Astrocyte of the spinal cord (primary cell): ENCODE measurements around the gene PCDHA7.
"Not testable (repeated sequence)": the region's sequence is repeated elsewhere in the genome, so short reads cannot be mapped to it uniquely, and the experiment has no call there.

ENCODE experiments used
- DNase-seq: peaks from one replicate; pipeline ENCODE4 v3.0.0; 2011; ENCODE audit warnings: low read depth, low spot score
- H3K4me3 ChIP-seq: 2 replicates; pipeline ENCODE4 v1.5.1; 2011; ENCODE audit warnings: low read depth, mild to moderate bottlenecking, low read length, moderate library complexity
- in situ Hi-C: cut with HindIII; loops from 2 replicates; pipeline ENCODE4 v1.10.0; 2017; ENCODE audit warnings: low sequenced_read_pairs
- TF ChIP-seq, protein P1 (sequence below): IDR thresholded peaks from 2 replicates; pipeline ENCODE4 v1.5.1; 2012; ENCODE audit warnings: low read depth, mild to moderate bottlenecking, low read length, inconsistent platforms

The PCDHA7 gene

DNA sequence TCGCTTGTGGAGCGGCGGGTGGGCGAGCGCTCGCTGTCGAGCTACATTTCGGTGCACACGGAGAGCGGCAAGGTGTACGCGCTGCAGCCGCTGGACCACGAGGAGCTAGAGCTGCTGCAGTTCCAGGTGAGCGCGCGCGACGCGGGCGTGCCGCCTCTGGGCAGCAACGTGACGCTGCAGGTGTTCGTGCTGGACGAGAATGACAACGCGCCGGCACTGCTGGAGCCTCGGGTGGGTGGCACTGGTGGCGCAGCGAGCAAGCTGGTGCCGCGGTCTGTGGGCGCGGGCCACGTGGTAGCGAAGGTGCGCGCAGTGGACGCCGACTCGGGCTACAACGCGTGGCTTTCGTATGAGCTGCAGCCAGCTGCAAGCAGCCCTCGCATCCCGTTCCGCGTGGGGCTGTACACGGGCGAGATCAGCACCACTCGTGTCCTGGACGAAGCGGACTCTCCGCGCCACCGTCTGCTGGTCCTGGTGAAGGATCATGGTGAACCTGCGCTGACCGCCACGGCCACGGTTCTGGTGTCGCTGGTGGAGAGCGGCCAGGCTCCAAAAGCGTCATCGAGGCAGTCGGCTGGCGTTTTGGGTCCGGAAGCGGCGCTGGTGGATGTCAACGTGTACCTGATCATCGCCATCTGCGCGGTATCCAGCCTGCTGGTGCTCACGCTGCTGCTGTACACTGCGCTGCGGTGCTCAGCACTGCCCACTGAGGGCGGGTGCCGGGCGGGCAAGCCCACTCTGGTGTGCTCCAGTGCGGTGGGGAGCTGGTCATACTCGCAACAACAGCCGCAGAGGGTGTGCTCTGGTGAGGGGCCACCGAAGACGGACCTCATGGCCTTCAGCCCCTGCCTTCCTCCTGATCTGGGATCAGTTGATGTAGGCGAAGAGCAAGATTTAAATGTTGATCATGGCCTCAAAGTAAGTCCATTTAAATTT is 9.0 kb downstream of the PCDHA7 start:
- in situ Hi-C loops, result no loop called here
- no peak overlapping the region for H3K4me3 ChIP-seq
- no peak for DNase-seq
- TF ChIP-seq, protein P1, sequence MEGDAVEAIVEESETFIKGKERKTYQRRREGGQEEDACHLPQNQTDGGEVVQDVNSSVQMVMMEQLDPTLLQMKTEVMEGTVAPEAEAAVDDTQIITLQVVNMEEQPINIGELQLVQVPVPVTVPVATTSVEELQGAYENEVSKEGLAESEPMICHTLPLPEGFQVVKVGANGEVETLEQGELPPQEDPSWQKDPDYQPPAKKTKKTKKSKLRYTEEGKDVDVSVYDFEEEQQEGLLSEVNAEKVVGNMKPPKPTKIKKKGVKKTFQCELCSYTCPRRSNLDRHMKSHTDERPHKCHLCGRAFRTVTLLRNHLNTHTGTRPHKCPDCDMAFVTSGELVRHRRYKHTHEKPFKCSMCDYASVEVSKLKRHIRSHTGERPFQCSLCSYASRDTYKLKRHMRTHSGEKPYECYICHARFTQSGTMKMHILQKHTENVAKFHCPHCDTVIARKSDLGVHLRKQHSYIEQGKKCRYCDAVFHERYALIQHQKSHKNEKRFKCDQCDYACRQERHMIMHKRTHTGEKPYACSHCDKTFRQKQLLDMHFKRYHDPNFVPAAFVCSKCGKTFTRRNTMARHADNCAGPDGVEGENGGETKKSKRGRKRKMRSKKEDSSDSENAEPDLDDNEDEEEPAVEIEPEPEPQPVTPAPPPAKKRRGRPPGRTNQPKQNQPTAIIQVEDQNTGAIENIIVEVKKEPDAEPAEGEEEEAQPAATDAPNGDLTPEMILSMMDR, result no peak

DNA sequence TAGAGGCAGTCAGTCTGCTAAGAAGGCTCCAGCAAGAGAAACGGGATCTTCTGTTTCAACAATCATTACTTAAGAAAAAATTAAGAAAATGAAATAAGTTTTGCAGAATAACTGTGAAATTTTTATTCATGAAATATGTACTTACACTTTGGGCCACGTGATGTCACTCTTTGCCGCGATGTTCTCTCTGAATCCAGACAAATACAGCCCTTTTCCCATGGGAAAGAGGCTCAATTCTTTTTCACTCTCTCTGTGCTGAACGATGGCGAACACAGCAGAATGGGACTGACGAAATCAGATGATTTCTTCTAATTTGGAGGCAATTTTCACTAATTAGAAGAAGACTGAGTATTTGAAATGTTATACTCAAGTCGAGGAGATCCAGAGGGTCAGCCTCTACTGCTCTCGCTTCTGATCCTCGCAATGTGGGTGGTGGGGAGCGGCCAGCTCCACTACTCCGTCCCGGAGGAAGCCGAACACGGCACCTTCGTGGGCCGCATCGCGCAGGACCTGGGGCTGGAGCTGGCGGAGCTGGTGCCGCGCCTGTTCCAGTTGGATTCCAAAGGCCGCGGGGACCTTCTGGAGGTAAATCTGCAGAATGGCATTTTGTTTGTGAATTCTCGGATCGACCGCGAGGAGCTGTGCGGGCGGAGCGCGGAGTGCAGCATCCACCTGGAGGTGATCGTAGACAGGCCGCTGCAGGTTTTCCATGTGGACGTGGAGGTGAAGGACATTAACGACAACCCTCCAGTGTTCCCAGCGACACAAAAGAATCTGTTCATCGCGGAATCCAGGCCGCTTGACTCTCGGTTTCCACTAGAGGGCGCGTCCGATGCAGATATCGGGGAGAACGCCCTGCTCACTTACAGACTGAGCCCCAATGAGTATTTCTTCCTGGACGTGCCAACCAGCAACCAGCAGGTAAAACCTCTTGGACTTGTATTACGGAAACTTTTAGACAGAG is 14.4 kb downstream of the PCDHA7 start, which contains the start of gene PCDHA9:
Gene PCDHA9, plus strand, starts transcription at position 244 of the 964 bp plus-strand sequence. Its CDS starts 114 bp downstream, at position 358.
- in situ Hi-C loops, DNase-seq, H3K4me3 ChIP-seq: not testable (repeated sequence)

DNA sequence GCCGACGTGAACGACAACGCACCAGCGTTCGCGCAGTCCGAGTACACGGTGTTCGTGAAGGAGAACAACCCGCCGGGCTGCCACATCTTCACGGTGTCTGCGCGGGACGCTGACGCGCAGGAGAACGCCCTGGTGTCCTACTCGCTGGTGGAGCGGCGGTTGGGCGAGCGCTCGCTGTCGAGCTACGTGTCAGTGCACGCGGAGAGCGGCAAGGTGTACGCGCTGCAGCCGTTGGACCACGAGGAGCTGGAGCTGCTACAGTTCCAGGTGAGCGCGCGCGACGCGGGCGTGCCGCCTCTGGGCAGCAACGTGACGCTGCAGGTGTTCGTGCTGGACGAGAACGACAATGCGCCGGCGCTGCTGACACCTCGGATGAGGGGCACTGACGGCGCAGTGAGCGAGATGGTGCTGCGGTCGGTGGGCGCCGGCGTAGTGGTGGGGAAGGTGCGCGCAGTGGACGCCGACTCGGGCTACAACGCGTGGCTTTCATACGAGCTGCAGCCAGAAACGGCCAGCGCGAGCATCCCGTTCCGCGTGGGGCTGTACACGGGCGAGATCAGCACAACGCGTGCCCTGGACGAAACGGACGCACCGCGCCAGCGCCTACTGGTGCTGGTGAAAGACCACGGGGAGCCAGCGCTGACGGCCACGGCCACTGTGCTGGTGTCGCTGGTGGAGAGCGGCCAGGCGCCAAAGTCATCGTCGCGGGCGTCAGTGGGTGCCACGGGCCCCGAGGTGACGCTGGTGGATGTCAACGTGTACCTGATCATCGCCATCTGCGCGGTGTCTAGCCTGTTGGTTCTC is 16.0 kb downstream of the PCDHA7 start:
- DNase-seq, H3K4me3 ChIP-seq, in situ Hi-C loops: not testable (repeated sequence)

DNA sequence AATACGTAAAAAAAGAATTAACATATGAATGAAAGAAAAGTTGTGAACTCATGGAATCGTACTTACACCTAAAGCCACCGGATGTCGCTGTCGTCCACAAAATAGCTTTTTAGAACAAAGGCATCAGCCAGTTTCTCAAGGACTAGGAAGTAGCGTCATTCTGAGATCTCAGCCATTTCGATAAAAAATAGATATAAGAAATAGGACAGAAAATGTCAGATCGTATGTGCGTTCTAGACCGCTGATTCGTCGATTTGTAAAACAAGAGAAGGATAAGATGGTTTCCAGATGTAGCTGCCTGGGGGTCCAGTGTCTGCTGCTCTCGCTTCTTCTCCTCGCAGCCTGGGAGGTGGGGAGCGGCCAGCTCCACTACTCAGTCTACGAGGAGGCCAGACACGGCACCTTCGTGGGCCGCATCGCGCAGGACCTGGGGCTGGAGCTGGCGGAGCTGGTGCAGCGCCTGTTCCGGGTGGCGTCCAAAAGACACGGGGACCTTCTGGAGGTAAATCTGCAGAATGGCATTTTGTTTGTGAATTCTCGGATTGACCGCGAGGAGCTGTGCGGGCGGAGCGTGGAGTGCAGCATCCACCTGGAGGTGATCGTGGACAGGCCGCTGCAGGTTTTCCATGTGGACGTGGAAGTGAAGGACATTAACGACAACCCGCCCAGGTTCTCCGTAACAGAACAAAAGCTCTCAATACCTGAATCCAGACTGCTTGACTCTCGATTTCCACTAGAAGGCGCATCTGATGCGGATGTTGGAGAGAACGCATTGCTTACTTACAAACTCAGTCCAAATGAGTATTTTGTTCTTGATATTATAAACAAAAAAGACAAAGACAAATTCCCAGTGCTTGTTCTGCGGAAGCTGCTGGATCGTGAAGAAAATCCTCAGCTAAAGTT is 22.0 kb downstream of the PCDHA7 start, which contains the start of gene PCDHA10:
Gene PCDHA10, plus strand, starts transcription at position 126 of the 903 bp plus-strand sequence. Its CDS starts 152 bp downstream, at position 278.
- in situ Hi-C loops, result no loop called here
- peak; percentile 5 for DNase-seq
- TF ChIP-seq, protein P1, result no peak
- no peak within 1 kb of the TSS for H3K4me3 ChIP-seq

DNA sequence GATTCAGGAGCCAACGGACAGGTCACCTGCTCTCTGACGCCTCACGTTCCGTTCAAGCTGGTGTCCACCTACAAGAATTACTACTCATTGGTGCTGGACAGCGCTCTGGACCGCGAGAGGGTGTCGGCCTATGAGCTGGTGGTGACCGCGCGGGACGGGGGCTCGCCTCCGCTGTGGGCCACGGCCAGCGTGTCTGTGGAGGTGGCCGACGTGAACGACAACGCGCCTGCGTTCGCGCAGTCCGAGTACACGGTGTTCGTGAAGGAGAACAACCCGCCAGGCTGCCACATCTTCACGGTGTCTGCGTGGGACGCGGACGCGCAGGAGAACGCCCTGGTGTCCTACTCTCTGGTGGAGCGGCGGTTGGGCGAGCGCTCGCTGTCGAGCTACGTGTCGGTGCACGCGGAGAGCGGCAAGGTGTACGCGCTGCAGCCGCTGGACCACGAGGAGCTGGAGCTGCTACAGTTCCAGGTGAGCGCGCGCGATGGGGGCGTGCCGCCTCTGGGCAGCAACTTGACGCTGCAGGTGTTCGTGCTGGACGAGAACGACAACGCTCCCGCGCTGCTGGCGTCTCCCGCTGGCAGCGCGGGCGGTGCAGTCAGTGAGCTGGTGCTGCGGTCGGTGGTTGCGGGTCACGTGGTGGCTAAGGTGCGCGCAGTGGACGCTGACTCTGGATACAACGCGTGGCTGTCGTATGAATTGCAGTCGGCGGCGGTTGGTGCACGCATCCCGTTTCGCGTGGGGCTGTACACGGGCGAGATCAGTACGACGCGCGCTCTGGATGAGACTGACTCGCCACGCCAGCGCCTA is 23.3 kb downstream of the PCDHA7 start:
- in situ Hi-C loops, result no loop called here
- H3K4me3 ChIP-seq, result no peak overlapping the region
- TF ChIP-seq, protein P1, result no peak
- DNase-seq, result no peak

DNA sequence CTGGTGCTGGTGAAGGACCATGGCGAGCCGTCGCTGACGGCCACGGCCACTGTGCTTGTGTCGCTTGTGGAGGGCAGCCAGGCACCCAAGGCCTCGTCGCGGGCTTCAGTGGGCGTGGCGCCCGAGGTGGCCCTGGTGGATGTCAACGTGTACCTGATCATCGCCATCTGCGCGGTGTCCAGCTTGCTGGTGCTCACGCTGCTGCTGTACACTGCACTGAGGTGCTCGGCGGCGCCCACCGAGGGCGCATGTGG is 23.8 kb downstream of the PCDHA7 start:
- no peak for DNase-seq
- TF ChIP-seq, protein P1, result no peak
- in situ Hi-C loops, result no loop called here
- H3K4me3 ChIP-seq, result no peak overlapping the region
